Common myeloid progenitor, CD34-positive (primary cell): ENCODE data around the gene IGF2BP3.

Experiments used
- CTCF ChIA-PET: fragments of 350-600 bp; sonication (Branson Sonifier 250); formaldehyde crosslinking; loops from one replicate; lab custom pipeline; 2021; ENCODE audit warnings: antibody characterized with exemption; lab: Charles Lee
- POLR2A ChIA-PET: fragments of 350-600 bp; sonication (Branson Sonifier 250); formaldehyde crosslinking; loops from one replicate; lab custom pipeline; 2021; ENCODE audit warnings: antibody characterized with exemption; lab: Charles Lee
- DNase-seq, 3 donors: peaks; one replicate each; pipeline versions ENCODE4 v3.0.0 to v3.0.0-alpha.2; 2013
- H3K27ac ChIP-seq, 2 experiments: 1 replicate in 1 of 2; 2 replicates in 1 of 2; pipeline ENCODE4 v1.7.0; 2013; ENCODE audit warnings: inconsistent platforms in 2 of 2, low read length in 2 of 2, mild to moderate bottlenecking in 2 of 2, low read depth in 1 of 2, moderate library complexity in 1 of 2; ENCODE audit not compliant: severe bottlenecking in 2 of 2, insufficient read depth in 1 of 2, poor library complexity in 1 of 2
- H3K27me3 ChIP-seq, 5 experiments: replicated peaks in 2 of 5; 1 replicate in 3 of 5; 2 replicates in 2 of 5; pipeline versions ENCODE4 v1.6.1 to v1.7.0; 2013; ENCODE audit warnings: low read length in 4 of 5, mild to moderate bottlenecking in 2 of 5, moderate library complexity in 2 of 5, inconsistent platforms in 1 of 5; ENCODE audit not compliant: insufficient read depth in 5 of 5, control insufficient read depth in 4 of 5
- H3K36me3 ChIP-seq, 4 experiments: 1 replicate in 2 of 4; 2 replicates in 2 of 4; pipeline versions ENCODE4 v1.6.1 to v1.7.0; 2013; ENCODE audit warnings: low read length in 3 of 4, control low read depth in 1 of 4, mild to moderate bottlenecking in 1 of 4; ENCODE audit not compliant: control insufficient read depth in 4 of 4, insufficient read depth in 4 of 4
- H3K4me1 ChIP-seq, 4 experiments: 1 replicate in 3 of 4; 2 replicates in 1 of 4; pipeline versions ENCODE4 v1.6.1 to v1.7.1; 2013; ENCODE audit warnings: low read length in 3 of 4, mild to moderate bottlenecking in 3 of 4, control low read depth in 1 of 4, inconsistent platforms in 1 of 4, moderate library complexity in 1 of 4; ENCODE audit not compliant: control insufficient read depth in 4 of 4, insufficient read depth in 4 of 4; ENCODE audit errors: control extremely low read depth in 1 of 4
- H3K4me3 ChIP-seq, 7 experiments: 1 replicate in 4 of 7; 2 replicates in 3 of 7; pipeline versions ENCODE4 v1.5.1 to v1.7.0; 2013; ENCODE audit warnings: mild to moderate bottlenecking in 7 of 7, low read length in 6 of 7, moderate library complexity in 6 of 7, inconsistent platforms in 2 of 7, low read depth in 2 of 7, control low read depth in 1 of 7; ENCODE audit not compliant: insufficient read depth in 4 of 7, control insufficient read depth in 1 of 7; ENCODE audit errors: extremely low read depth in 1 of 7
- H3K9me3 ChIP-seq, 5 experiments: 1 replicate in 4 of 5; 2 replicates in 1 of 5; pipeline versions ENCODE4 v1.6.1 to v1.7.1; 2013; ENCODE audit warnings: low read length in 4 of 5, mild to moderate bottlenecking in 2 of 5, inconsistent platforms in 1 of 5, low read depth in 1 of 5, moderate library complexity in 1 of 5; ENCODE audit not compliant: control insufficient read depth in 4 of 5, insufficient read depth in 2 of 5; ENCODE audit errors: control extremely low read depth in 1 of 5
- WGBS: methylation state at CpG from one replicate; pipeline ENCODE4 v1.1.5; 2013; ENCODE audit not compliant: insufficient coverage; 5-methylcytosine and 5-hydroxymethylcytosine counted together

The IGF2BP3 gene

GRCh38 chr7:23472556-23472955, 2.3 kb upstream of the IGF2BP3 start:
- Histone ChIP-seq H3K4me1 (peaks cover 34 to 48% (median 44%) of the 10 kb centered on the region in 4 experiments), H3K36me3 (no peaks in the 10 kb centered on the region), H3K9me3 (no peaks in the 10 kb centered on the region), H3K4me3 (peak overlapping the region in 2 of 7 experiments; percentile 90 to 97), H3K27me3 (peaks cover 0 to 98% (median 55%) of the 10 kb centered on the region in 5 experiments), H3K27ac (peak overlapping the region in 1 of 2 experiments; percentile 18)
- ChIA-PET POLR2A (no interaction called here), CTCF (interaction anchor here (1.0 to 1.8 kb wide), 5 partner anchors 10 to 210 kb away, joined by 3 to 17 read pairs (median 3); no protein-coding TSS in a partner anchor)
- peak in 1 of 3 donors; percentile 14 for DNase-seq

- H3K4me1 ChIP-seq = peaks cover 39 to 51% (median 44%) of the 10 kb centered on the region in 4 experiments
- DNase-seq = peak in 2 of 3 donors; percentile 40
- peaks cover 0 to 98% (median 59%) of the 10 kb centered on the region in 5 experiments for H3K27me3 ChIP-seq
- H3K9me3 ChIP-seq = no peaks in the 10 kb centered on the region
- peak overlapping the region in 1 of 2 experiments; percentile 71 for H3K27ac ChIP-seq
- no CpG with 5 or more reads among the region's 6 CpGs for WGBS
- H3K4me3 ChIP-seq = peak overlapping the region in 2 of 7 experiments; percentile 90 to 97
- POLR2A ChIA-PET = no interaction called here
- CTCF ChIA-PET = interaction anchor here (1.5 to 1.8 kb wide), 2 partner anchors 9 to 199 kb away, joined by 10 to 17 read pairs; no protein-coding TSS in a partner anchor
- no peaks in the 10 kb centered on the region for H3K36me3 ChIP-seq
Measured at GRCh38 chr7:23472046-23472445, 1.8 kb upstream of the IGF2BP3 start.

GRCh38 chr7:23471106-23471859, 992 bp upstream of the IGF2BP3 start:
- no peaks in the 10 kb centered on the region for H3K9me3 ChIP-seq
- CTCF ChIA-PET = no interaction called here
- peak overlapping the region in 1 of 2 experiments; percentile 71 for H3K27ac ChIP-seq
- H3K27me3 ChIP-seq = peaks cover 0 to 98% (median 59%) of the 10 kb centered on the region in 5 experiments
- 3% methylated on average over 15 of the region's 44 CpGs for WGBS
- no peaks in the 10 kb centered on the region for H3K36me3 ChIP-seq
- H3K4me3 ChIP-seq = peak overlapping the region in 3 of 7 experiments; percentile 10 to 97 (median 90)
- peaks cover 41 to 51% (median 44%) of the 10 kb centered on the region in 4 experiments for H3K4me1 ChIP-seq
- DNase-seq = peak in 2 of 3 donors; percentile 30 to 31
- POLR2A ChIA-PET = no interaction called here

- peaks cover 0 to 5% (median 0%) of the 10 kb centered on the region in 4 experiments for H3K36me3 ChIP-seq
- peaks cover 36 to 56% (median 44%) of the 10 kb centered on the region in 4 experiments for H3K4me1 ChIP-seq
- CTCF ChIA-PET = interaction anchor here (0.9 kb wide), 1 partner anchor 13 kb away, joined by 3 read pairs; no protein-coding TSS in a partner anchor
- WGBS = 2% methylated on average over 8 of the region's 18 CpGs
- H3K4me3 ChIP-seq = peak overlapping the region in 5 of 7 experiments; percentile 42 to 90 (median 50)
- H3K27me3 ChIP-seq = peaks cover 0 to 100% (median 59%) of the 10 kb centered on the region in 5 experiments
- H3K27ac ChIP-seq = peak overlapping the region in 1 of 2 experiments; percentile 64
- H3K9me3 ChIP-seq = no peaks in the 10 kb centered on the region
- POLR2A ChIA-PET = no interaction called here
- no peak for DNase-seq
Measured at GRCh38 chr7:23469961-23470250, 385 bp downstream of the IGF2BP3 start.

- peak in 2 of 3 donors; percentile 68 to 73 for DNase-seq
- peak overlapping the region in 1 of 2 experiments; percentile 64 for H3K27ac ChIP-seq
- peak overlapping the region in 6 of 7 experiments; percentile 5 to 90 (median 56) for H3K4me3 ChIP-seq
- POLR2A ChIA-PET = no interaction called here
- peaks cover 35 to 59% (median 40%) of the 10 kb centered on the region in 4 experiments for H3K4me1 ChIP-seq
- H3K36me3 ChIP-seq = peaks cover 0 to 5% (median 0%) of the 10 kb centered on the region in 4 experiments
- 1% methylated on average over 59 of the region's 91 CpGs for WGBS
- peaks cover 0 to 100% (median 57%) of the 10 kb centered on the region in 5 experiments for H3K27me3 ChIP-seq
- CTCF ChIA-PET = interaction anchor here (0.9 to 1.3 kb wide), 4 partner anchors 14 to 115 kb away, joined by 3 read pairs; no protein-coding TSS in a partner anchor
- no peaks in the 10 kb centered on the region for H3K9me3 ChIP-seq
Measured at GRCh38 chr7:23469150-23469960, 936 bp downstream of the IGF2BP3 start.

GRCh38 chr7:23468526-23469149, 1.7 kb downstream of the IGF2BP3 start:
- CTCF ChIA-PET = interaction anchor here (0.8 to 1.4 kb wide), 6 partner anchors 11 to 115 kb away, joined by 3 to 6 read pairs (median 3); no protein-coding TSS in a partner anchor
- Histone ChIP-seq H3K36me3 (peaks cover 0 to 5% (median 0%) of the 10 kb centered on the region in 4 experiments), H3K27me3 (peaks cover 0 to 98% (median 57%) of the 10 kb centered on the region in 5 experiments), H3K4me1 (peaks cover 30 to 63% (median 38%) of the 10 kb centered on the region in 4 experiments), H3K27ac (peak overlapping the region in 1 of 2 experiments; percentile 64), H3K9me3 (no peaks in the 10 kb centered on the region), H3K4me3 (peak overlapping the region in 5 of 7 experiments; percentile 48 to 90 (median 63))
- DNase-seq = peak in 1 of 3 donors; percentile 43
- POLR2A ChIA-PET = no interaction called here
- WGBS = 3% methylated on average over 41 of the region's 48 CpGs
